Measurements from ENCODE around the gene SPDYE17. TPM values are rescaled to one million over a fixed set of nuclear protein-coding genes. Genes with fewer than 3 reads are reported as not detected.
"Not testable (repeated sequence)": the region's sequence is repeated elsewhere in the genome, so short reads cannot be mapped to it uniquely, and the experiment has no call there.

Gene SPDYE17
- polyA plus RNA-seq, 1 experiment: not detected

GRCh38 chr7:77006127-77007110 lies 25.7 kb downstream of the SPDYE17 start:
- H3K4me3 ChIP-seq (ENCODE audit: low read depth, low read length); H3K27me3 ChIP-seq (ENCODE audit: control insufficient read depth, insufficient read depth, low read length); DNase-seq (ENCODE audit: low read depth); POLR2A ChIA-PET; CTCF ChIA-PET; H3K36me3 ChIP-seq (ENCODE audit: control insufficient read depth, insufficient read depth, low read length): not testable (repeated sequence)

- POLR2A ChIA-PET; H3K36me3 ChIP-seq (ENCODE audit: control insufficient read depth, insufficient read depth, low read length); DNase-seq (ENCODE audit: low read depth); H3K27me3 ChIP-seq (ENCODE audit: control insufficient read depth, insufficient read depth, low read length); CTCF ChIA-PET; H3K4me3 ChIP-seq (ENCODE audit: low read depth, low read length): not testable (repeated sequence)
Observed at GRCh38 chr7:77005461-77006057, 26.6 kb downstream of the SPDYE17 start.

DNA sequence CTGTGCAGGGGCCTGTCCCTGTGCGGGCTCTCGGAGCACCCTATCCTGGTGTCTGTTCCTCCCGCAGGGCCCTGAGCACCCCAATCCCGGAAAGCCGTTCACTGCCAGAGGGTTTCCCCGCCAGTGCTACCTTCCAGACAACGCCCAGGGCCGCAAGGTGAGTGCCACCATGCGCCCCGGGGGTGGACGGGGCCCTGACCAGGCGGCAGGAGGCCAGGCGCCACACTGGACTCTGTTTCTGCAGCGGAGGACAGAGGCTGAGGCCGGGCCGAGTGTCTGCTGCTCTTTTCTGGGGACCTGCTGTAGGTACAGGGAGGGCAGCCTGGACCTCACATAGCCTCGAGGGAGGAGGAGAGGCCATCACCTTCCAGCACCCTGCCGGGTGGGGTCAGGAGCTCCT lies 28.0 kb downstream of the SPDYE17 start:
- POLR2A ChIA-PET; H3K4me3 ChIP-seq (ENCODE audit: low read depth, low read length); H3K36me3 ChIP-seq (ENCODE audit: control insufficient read depth, insufficient read depth, low read length); CTCF ChIA-PET; DNase-seq (ENCODE audit: low read depth); H3K27me3 ChIP-seq (ENCODE audit: control insufficient read depth, insufficient read depth, low read length): not testable (repeated sequence)

DNA sequence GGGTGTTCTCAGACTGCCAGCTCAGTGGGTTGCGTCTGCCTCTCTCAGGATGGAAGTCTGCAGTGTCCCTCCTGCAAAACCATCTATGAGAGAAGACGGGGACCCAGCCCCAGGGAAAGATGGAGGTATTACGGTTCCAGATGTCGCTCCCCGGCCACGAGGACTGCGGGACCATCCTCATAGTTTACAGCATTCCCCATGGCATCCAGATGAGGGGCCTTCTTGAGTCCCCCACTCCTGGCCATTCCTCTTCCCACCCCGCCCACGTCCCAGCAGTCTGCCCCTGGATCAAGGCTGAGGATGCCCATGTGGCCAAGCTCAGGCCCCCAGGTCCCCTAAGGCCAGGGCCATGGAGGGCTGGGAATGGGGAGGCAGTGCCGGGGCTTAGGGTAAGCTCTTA lies 28.9 kb downstream of the SPDYE17 start:
- POLR2A ChIA-PET; H3K36me3 ChIP-seq (ENCODE audit: control insufficient read depth, insufficient read depth, low read length); CTCF ChIA-PET; H3K27me3 ChIP-seq (ENCODE audit: control insufficient read depth, insufficient read depth, low read length); DNase-seq (ENCODE audit: low read depth); H3K4me3 ChIP-seq (ENCODE audit: low read depth, low read length): not testable (repeated sequence)

GRCh38 chr7:77002678-77003233 lies 29.4 kb downstream of the SPDYE17 start:
- CTCF ChIA-PET; H3K4me3 ChIP-seq (ENCODE audit: low read depth, low read length); H3K36me3 ChIP-seq (ENCODE audit: control insufficient read depth, insufficient read depth, low read length); DNase-seq (ENCODE audit: low read depth); H3K27me3 ChIP-seq (ENCODE audit: control insufficient read depth, insufficient read depth, low read length); POLR2A ChIA-PET: not testable (repeated sequence)

DNA sequence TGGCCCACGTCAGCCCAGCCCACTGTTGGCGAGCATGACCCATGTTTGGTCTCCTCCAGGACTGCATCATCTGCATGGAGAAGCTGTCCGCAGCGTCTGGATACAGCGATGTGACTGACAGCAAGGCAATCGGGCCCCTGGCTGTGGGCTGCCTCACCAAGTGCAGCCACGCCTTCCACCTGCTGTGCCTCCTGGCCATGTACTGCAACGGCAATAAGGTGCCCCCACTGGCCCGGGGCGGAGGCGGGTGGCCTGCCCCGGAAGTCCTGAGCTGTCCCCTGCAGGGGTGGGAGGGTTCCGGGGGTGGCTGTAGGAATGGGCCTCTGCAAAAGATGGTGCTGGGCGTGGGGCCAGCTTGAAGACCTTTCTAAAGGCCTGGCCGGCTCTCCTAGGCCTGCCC lies 30.1 kb downstream of the SPDYE17 start:
- POLR2A ChIA-PET; DNase-seq (ENCODE audit: low read depth); H3K27me3 ChIP-seq (ENCODE audit: control insufficient read depth, insufficient read depth, low read length); CTCF ChIA-PET; H3K4me3 ChIP-seq (ENCODE audit: low read depth, low read length); H3K36me3 ChIP-seq (ENCODE audit: control insufficient read depth, insufficient read depth, low read length): not testable (repeated sequence)

GRCh38 chr7:76999474-77000107 lies 32.6 kb downstream of the SPDYE17 start:
- H3K27me3 ChIP-seq (ENCODE audit: control insufficient read depth, insufficient read depth, low read length); CTCF ChIA-PET; H3K4me3 ChIP-seq (ENCODE audit: low read depth, low read length); DNase-seq (ENCODE audit: low read depth); H3K36me3 ChIP-seq (ENCODE audit: control insufficient read depth, insufficient read depth, low read length): not testable (repeated sequence)
- POLR2A ChIA-PET: interaction anchor here (0.6 kb wide), 1 partner anchor 500 kb away, joined by 3 read pairs; no protein-coding TSS in a partner anchor

DNA sequence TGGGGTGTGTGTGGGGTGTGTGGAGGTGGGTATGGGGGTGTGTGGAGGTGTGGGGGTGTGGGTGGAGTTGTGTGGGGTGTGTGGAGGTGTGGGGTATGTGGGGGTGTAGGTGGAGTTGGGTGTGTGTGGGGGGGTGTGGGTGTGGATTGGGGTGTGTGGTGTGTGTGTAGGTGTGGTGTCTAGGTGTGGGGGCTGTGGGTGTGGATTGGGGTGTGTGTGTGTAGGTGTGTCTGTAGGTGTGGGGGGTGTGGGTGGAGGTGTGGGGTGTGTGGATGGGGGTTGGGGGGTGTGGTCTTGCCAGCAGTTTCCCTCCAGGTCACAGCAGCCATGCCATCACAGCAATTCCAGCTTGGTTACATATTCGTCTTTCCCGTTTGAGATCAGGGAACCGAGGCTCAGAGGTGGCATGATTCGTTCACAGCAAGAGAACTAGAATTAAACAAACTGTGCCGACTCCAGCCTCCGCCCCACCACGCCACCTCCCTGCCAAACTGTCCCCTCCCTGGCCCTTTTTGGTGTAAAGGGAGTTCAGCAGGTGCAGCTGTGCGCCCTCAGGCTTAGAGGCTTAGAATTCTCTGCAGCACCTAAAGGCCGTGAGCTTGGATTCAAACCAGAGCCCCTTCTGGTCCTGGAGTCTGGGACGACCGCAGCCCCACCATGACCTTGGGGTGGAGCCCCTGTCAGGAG lies 33.3 kb downstream of the SPDYE17 start:
- CTCF ChIA-PET: not testable (repeated sequence)
- POLR2A ChIA-PET: interaction anchor here (0.6 kb wide), 1 partner anchor 499 kb away, joined by 3 read pairs; no protein-coding TSS in a partner anchor

DNA sequence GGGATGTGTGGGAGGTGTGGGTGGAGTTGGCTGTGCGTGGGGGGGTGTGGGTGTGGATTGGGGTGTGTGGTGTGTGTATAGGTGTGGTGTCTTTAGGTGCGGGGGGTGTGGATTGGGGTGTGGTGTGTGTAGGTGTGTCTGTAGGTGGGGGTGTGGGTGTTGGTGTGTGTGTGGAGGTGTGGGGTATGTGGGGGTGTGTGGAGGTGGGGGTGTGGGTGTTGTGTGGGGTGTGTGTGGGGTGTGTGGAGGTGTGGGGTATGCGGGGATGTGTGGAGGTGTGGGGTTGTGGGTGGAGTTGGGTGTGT lies 33.9 kb downstream of the SPDYE17 start:
- ChIA-PET CTCF (no interaction called here), POLR2A (no interaction called here)
- Histone ChIP-seq H3K4me3 (ENCODE audit: low read depth, low read length) (no peak overlapping the region), H3K36me3 (ENCODE audit: control insufficient read depth, insufficient read depth, low read length) (no peaks in the 10 kb centered on the region), H3K27me3 (ENCODE audit: control insufficient read depth, insufficient read depth, low read length) (no peaks in the 10 kb centered on the region)
- TF ChIP-seq, protein P1, sequence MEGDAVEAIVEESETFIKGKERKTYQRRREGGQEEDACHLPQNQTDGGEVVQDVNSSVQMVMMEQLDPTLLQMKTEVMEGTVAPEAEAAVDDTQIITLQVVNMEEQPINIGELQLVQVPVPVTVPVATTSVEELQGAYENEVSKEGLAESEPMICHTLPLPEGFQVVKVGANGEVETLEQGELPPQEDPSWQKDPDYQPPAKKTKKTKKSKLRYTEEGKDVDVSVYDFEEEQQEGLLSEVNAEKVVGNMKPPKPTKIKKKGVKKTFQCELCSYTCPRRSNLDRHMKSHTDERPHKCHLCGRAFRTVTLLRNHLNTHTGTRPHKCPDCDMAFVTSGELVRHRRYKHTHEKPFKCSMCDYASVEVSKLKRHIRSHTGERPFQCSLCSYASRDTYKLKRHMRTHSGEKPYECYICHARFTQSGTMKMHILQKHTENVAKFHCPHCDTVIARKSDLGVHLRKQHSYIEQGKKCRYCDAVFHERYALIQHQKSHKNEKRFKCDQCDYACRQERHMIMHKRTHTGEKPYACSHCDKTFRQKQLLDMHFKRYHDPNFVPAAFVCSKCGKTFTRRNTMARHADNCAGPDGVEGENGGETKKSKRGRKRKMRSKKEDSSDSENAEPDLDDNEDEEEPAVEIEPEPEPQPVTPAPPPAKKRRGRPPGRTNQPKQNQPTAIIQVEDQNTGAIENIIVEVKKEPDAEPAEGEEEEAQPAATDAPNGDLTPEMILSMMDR (IDR thresholded peaks at IDR 0.05; ENCODE audit: insufficient read depth, low read depth, low read length): no peak
- no peak for DNase-seq (ENCODE audit: low read depth)

More for the DNA sequence above, 33.3 kb downstream of the SPDYE17 start:
- DNase-seq (ENCODE audit: low read depth); H3K27me3 ChIP-seq (ENCODE audit: control insufficient read depth, insufficient read depth, low read length); H3K36me3 ChIP-seq (ENCODE audit: control insufficient read depth, insufficient read depth, low read length); H3K4me3 ChIP-seq (ENCODE audit: low read depth, low read length): not testable (repeated sequence)
